ENCODE results near the gene KCNN4. TPM values are rescaled to one million over a fixed set of nuclear protein-coding genes. Genes with fewer than 3 reads are reported as not detected.
A peak's percentile ranks its signal among the peaks of the same experiment; 100 is the strongest.

Gene KCNN4
- total RNA-seq, 1 experiment from 2014 or later, result 3.0 TPM

- Histone ChIP-seq H3K27me3 (replicated peaks; ENCODE audit: control insufficient read depth, insufficient read depth, low read length) (no peaks in the 10 kb centered on the region), H3K4me1 (no peaks in the 10 kb centered on the region), H3K9me3 (no peaks in the 10 kb centered on the region), H3K4me3 (ENCODE audit: low read depth, low read length) (no peak overlapping the region), H3K36me3 (ENCODE audit: control insufficient read depth, insufficient read depth, low read length) (no peaks in the 10 kb centered on the region; the same call in 1 of the 2 replicates)
- Mint-ChIP-seq H3K9me3 (ENCODE audit: unreplicated experiment) (no peaks in the 10 kb centered on the region), H3K4me3 (ENCODE audit: unreplicated experiment) (no peak overlapping the region), H3K4me1 (ENCODE audit: low read depth, unreplicated experiment) (no peaks in the 10 kb centered on the region), H3K27ac (ENCODE audit: unreplicated experiment) (no peak overlapping the region), H3K27me3 (ENCODE audit: insufficient read depth, unreplicated experiment) (no peaks in the 10 kb centered on the region), H3K36me3 (ENCODE audit: insufficient read depth, unreplicated experiment) (peaks cover 8% of the 10 kb centered on the region)
- BruUV-seq (replicated peaks), result no TSS peak
- ChIA-PET POLR2A (interaction anchor here (0.6 kb wide), 1 partner anchor 149 kb away, joined by 3 read pairs; the partner anchor contains the start of gene PINLYP), CTCF (interaction anchor here (0.6 kb wide), 1 partner anchor 164 kb away, joined by 3 read pairs; no protein-coding TSS in a partner anchor)
- no peak for TF ChIP-seq CTCF (IDR thresholded peaks at IDR 0.05; ENCODE audit: insufficient read depth in 1 of 2, low read depth in 1 of 2, low read length in 1 of 2, severe bottlenecking in 1 of 2, unreplicated experiment in 1 of 2)
- no peak for DNase-seq
- intact Hi-C loops (cut with micrococcal nuclease; ENCODE audit: unreplicated experiment), result loop anchor here (5.0 kb wide), 1 partner anchor 58 kb away; no protein-coding TSS in a partner anchor
Measured at GRCh38 chr19:43724896-43725295, 55.9 kb downstream of the KCNN4 start.

GRCh38 chr19:43723588-43723987 is 57.2 kb downstream of the KCNN4 start:
- ChIA-PET CTCF (interaction anchor here (1.4 kb wide), 1 partner anchor 55 kb away, joined by 5 read pairs; no protein-coding TSS in a partner anchor), POLR2A (no interaction called here)
- peak in 1 of 2 experiments; percentile 9 for TF ChIP-seq CTCF (IDR thresholded peaks at IDR 0.05; ENCODE audit: insufficient read depth in 1 of 2, low read depth in 1 of 2, low read length in 1 of 2, severe bottlenecking in 1 of 2, unreplicated experiment in 1 of 2)
- Mint-ChIP-seq H3K27me3 (ENCODE audit: insufficient read depth, unreplicated experiment) (no peaks in the 10 kb centered on the region), H3K27ac (ENCODE audit: unreplicated experiment) (no peak overlapping the region), H3K4me1 (ENCODE audit: low read depth, unreplicated experiment) (no peaks in the 10 kb centered on the region), H3K9me3 (ENCODE audit: unreplicated experiment) (no peaks in the 10 kb centered on the region), H3K4me3 (ENCODE audit: unreplicated experiment) (no peak overlapping the region), H3K36me3 (ENCODE audit: insufficient read depth, unreplicated experiment) (no peaks in the 10 kb centered on the region)
- DNase-seq, result no peak
- H3K27me3 ChIP-seq (replicated peaks; ENCODE audit: control insufficient read depth, insufficient read depth, low read length), result no peaks in the 10 kb centered on the region
- H3K9me3 ChIP-seq, result no peaks in the 10 kb centered on the region
- intact Hi-C loops (cut with micrococcal nuclease; ENCODE audit: unreplicated experiment), result no loop called here
- BruUV-seq (replicated peaks), result no TSS peak
- H3K36me3 ChIP-seq (ENCODE audit: control insufficient read depth, insufficient read depth, low read length), result no peaks in the 10 kb centered on the region
- no peak overlapping the region for H3K4me3 ChIP-seq (ENCODE audit: low read depth, low read length)
- no peaks in the 10 kb centered on the region for H3K4me1 ChIP-seq

- ChIA-PET POLR2A (no interaction called here), CTCF (interaction anchor here (0.6 kb wide), 1 partner anchor 332 kb away, joined by 4 read pairs; no protein-coding TSS in a partner anchor)
- Histone ChIP-seq H3K27me3 (replicated peaks; ENCODE audit: control insufficient read depth, insufficient read depth, low read length) (no peaks in the 10 kb centered on the region), H3K4me1 (no peaks in the 10 kb centered on the region), H3K9me3 (no peaks in the 10 kb centered on the region), H3K36me3 (ENCODE audit: control insufficient read depth, insufficient read depth, low read length) (no peaks in the 10 kb centered on the region), H3K4me3 (ENCODE audit: low read depth, low read length) (no peak overlapping the region)
- no peaks in the 10 kb centered on the region for H3K9me3 Mint-ChIP-seq (ENCODE audit: unreplicated experiment)
- no peaks in the 10 kb centered on the region for H3K27me3 Mint-ChIP-seq (ENCODE audit: insufficient read depth, unreplicated experiment)
- H3K4me3 Mint-ChIP-seq (ENCODE audit: unreplicated experiment), result no peak overlapping the region
- H3K27ac Mint-ChIP-seq (ENCODE audit: unreplicated experiment), result no peak overlapping the region
- no peaks in the 10 kb centered on the region for H3K36me3 Mint-ChIP-seq (ENCODE audit: insufficient read depth, unreplicated experiment)
- intact Hi-C loops (cut with micrococcal nuclease; ENCODE audit: unreplicated experiment), result no loop called here
- DNase-seq, result no peak
- TF ChIP-seq CTCF (IDR thresholded peaks at IDR 0.05; ENCODE audit: insufficient read depth in 1 of 2, low read depth in 1 of 2, low read length in 1 of 2, severe bottlenecking in 1 of 2, unreplicated experiment in 1 of 2), result no peak
- no TSS peak for BruUV-seq (replicated peaks)
- H3K4me1 Mint-ChIP-seq (ENCODE audit: low read depth, unreplicated experiment), result no peaks in the 10 kb centered on the region
Measured at GRCh38 chr19:43721469-43722048, 59.2 kb downstream of the KCNN4 start.
